Measurements from ENCODE around the gene CRX. TPM values are rescaled to one million over a fixed set of nuclear protein-coding genes. Genes with fewer than 3 reads are reported as not detected.
"Not testable (repeated sequence)": the region's sequence is repeated elsewhere in the genome, so short reads cannot be mapped to it uniquely, and the experiment has no call there.

Gene CRX
- total and polyA plus RNA-seq, 5 experiments from 2014 or later: not detected

GRCh38 chr19:47848425-47848822, 26.7 kb downstream of the CRX start:
- DNase-seq (no peak), ATAC-seq (no peak)
- H3K27ac Mint-ChIP-seq: no peak overlapping the region
- H3K36me3 Mint-ChIP-seq: peaks cover 0 to 4% (median 0%) of the 10 kb centered on the region in 3 donors
- H3K4me1 Mint-ChIP-seq: peaks cover 3 to 16% (median 13%) of the 10 kb centered on the region in 4 donors
- H3K9me3 Mint-ChIP-seq: peaks cover 0 to 2% (median 0%) of the 10 kb centered on the region in 9 donors
- H3K4me3 Mint-ChIP-seq: peak overlapping the region in 1 of 10 donors; percentile 54
- peaks cover 27 to 75% (median 48%) of the 10 kb centered on the region in 5 donors for H3K27me3 Mint-ChIP-seq
- POLR2A ChIA-PET: interaction anchor here (0.6 kb wide), 1 partner anchor 979 kb away, joined by 4 read pairs; no protein-coding TSS in a partner anchor

GRCh38 chr19:47848823-47849473, 27.2 kb downstream of the CRX start:
- ATAC-seq: no peak
- Mint-ChIP-seq H3K4me3 (peak overlapping the region in 5 of 10 donors; percentile 13 to 54 (median 22)), H3K27me3 (peaks cover 26 to 76% (median 51%) of the 10 kb centered on the region in 5 donors), H3K9me3 (peaks cover 0 to 2% (median 0%) of the 10 kb centered on the region in 9 donors), H3K4me1 (peaks cover 3 to 20% (median 17%) of the 10 kb centered on the region in 4 donors), H3K36me3 (peaks cover 0 to 4% (median 0%) of the 10 kb centered on the region in 3 donors), H3K27ac (peak overlapping the region in 1 of 10 donors; percentile 77)
- peak in 5 of 10 donors; percentile 14 to 37 (median 16) for DNase-seq
- POLR2A ChIA-PET: interaction anchor here (0.5 to 0.6 kb wide), 2 partner anchors 980 to 1501 kb away, joined by 4 to 5 read pairs; no protein-coding TSS in a partner anchor

GRCh38 chr19:47853003-47853402, 31.3 kb downstream of the CRX start:
- no peak for ATAC-seq
- peaks cover 0 to 2% (median 0%) of the 10 kb centered on the region in 9 donors for H3K9me3 Mint-ChIP-seq
- POLR2A ChIA-PET: no interaction called here
- no peak overlapping the region for H3K4me3 Mint-ChIP-seq
- DNase-seq: no peak
- peak overlapping the region in 2 of 10 donors; percentile 40 to 86 for H3K27ac Mint-ChIP-seq
- H3K27me3 Mint-ChIP-seq: peaks cover 19 to 48% (median 40%) of the 10 kb centered on the region in 5 donors
- peaks cover 10 to 39% (median 20%) of the 10 kb centered on the region in 4 donors for H3K4me1 Mint-ChIP-seq
- H3K36me3 Mint-ChIP-seq: peaks cover 0 to 4% (median 0%) of the 10 kb centered on the region in 3 donors

- Mint-ChIP-seq H3K4me1 (peaks cover 7 to 28% (median 14%) of the 10 kb centered on the region in 4 donors), H3K4me3 (peak overlapping the region in 2 of 10 donors; percentile 25 to 43), H3K27ac (no peak overlapping the region), H3K36me3 (no peaks in the 10 kb centered on the region), H3K27me3 (peaks cover 14 to 42% (median 33%) of the 10 kb centered on the region in 5 donors), H3K9me3 (peaks cover 0 to 2% (median 0%) of the 10 kb centered on the region in 9 donors)
- peak in 1 of 2 donors; percentile 33 for ATAC-seq
- POLR2A ChIA-PET: no interaction called here
- peak in 2 of 10 donors; percentile 3 to 4 for DNase-seq
Measured at GRCh38 chr19:47854459-47854858, 32.7 kb downstream of the CRX start.

GRCh38 chr19:47858231-47858630, 36.5 kb downstream of the CRX start:
- DNase-seq, ATAC-seq, H3K4me3 Mint-ChIP-seq, H3K36me3 Mint-ChIP-seq, H3K9me3 Mint-ChIP-seq, POLR2A ChIA-PET: not testable (repeated sequence)
- Mint-ChIP-seq H3K27ac (peak overlapping the region in 1 of 10 donors; percentile 21), H3K4me1 (peaks cover 6 to 23% (median 10%) of the 10 kb centered on the region in 4 donors), H3K27me3 (peaks cover 12 to 26% (median 20%) of the 10 kb centered on the region in 5 donors)

- H3K36me3 Mint-ChIP-seq, ATAC-seq, H3K4me3 Mint-ChIP-seq, DNase-seq, POLR2A ChIA-PET, H3K9me3 Mint-ChIP-seq: not testable (repeated sequence)
- Mint-ChIP-seq H3K27me3 (peaks cover 12 to 26% (median 20%) of the 10 kb centered on the region in 5 donors), H3K4me1 (peaks cover 5 to 21% (median 11%) of the 10 kb centered on the region in 4 donors), H3K27ac (peak within 1 kb of the TSS in 1 of 10 donors; percentile 21)
Measured at GRCh38 chr19:47858646-47859285, 37.0 kb downstream of the CRX start, which contains the start of gene TPRX2. TSS of gene TPRX2 (plus strand) at chr19:47859235. CDS start at chr19:47859247, 12 bp downstream.

- Mint-ChIP-seq H3K4me1 (peaks cover 2 to 14% (median 7%) of the 10 kb centered on the region in 4 donors), H3K27me3 (peaks cover 12 to 26% (median 20%) of the 10 kb centered on the region in 5 donors)
- H3K9me3 Mint-ChIP-seq, POLR2A ChIA-PET, ATAC-seq, H3K36me3 Mint-ChIP-seq, H3K27ac Mint-ChIP-seq, H3K4me3 Mint-ChIP-seq, DNase-seq: not testable (repeated sequence)
Measured at GRCh38 chr19:47859838-47860237, 38.1 kb downstream of the CRX start.

- peaks cover 2 to 4% (median 3%) of the 10 kb centered on the region in 4 donors for H3K4me1 Mint-ChIP-seq
- H3K27ac Mint-ChIP-seq: no peak overlapping the region
- POLR2A ChIA-PET: no interaction called here
- peak overlapping the region in 1 of 10 donors; percentile 14 for H3K4me3 Mint-ChIP-seq
- H3K9me3 Mint-ChIP-seq: peaks cover 0 to 3% (median 0%) of the 10 kb centered on the region in 9 donors
- ATAC-seq: no peak
- peaks cover 13 to 26% (median 20%) of the 10 kb centered on the region in 5 donors for H3K27me3 Mint-ChIP-seq
- peaks cover 0 to 5% (median 0%) of the 10 kb centered on the region in 3 donors for H3K36me3 Mint-ChIP-seq
- DNase-seq: no peak
Measured at GRCh38 chr19:47860602-47861297, 39.0 kb downstream of the CRX start.

GRCh38 chr19:47861630-47862029, 39.9 kb downstream of the CRX start:
- Mint-ChIP-seq H3K4me1 (peaks cover 0 to 4% (median 2%) of the 10 kb centered on the region in 4 donors), H3K27ac (no peak overlapping the region), H3K27me3 (peaks cover 13 to 26% (median 20%) of the 10 kb centered on the region in 5 donors), H3K36me3 (peaks cover 0 to 5% (median 0%) of the 10 kb centered on the region in 3 donors), H3K9me3 (peaks cover 0 to 3% (median 0%) of the 10 kb centered on the region in 9 donors), H3K4me3 (no peak overlapping the region)
- DNase-seq: no peak
- ATAC-seq: no peak
- POLR2A ChIA-PET: no interaction called here

GRCh38 chr19:47863514-47863936, 41.8 kb downstream of the CRX start:
- Mint-ChIP-seq H3K9me3 (peaks cover 0 to 3% (median 0%) of the 10 kb centered on the region in 9 donors), H3K4me1 (peaks cover 0 to 4% (median 2%) of the 10 kb centered on the region in 4 donors), H3K36me3 (peaks cover 0 to 5% (median 0%) of the 10 kb centered on the region in 3 donors), H3K27me3 (peaks cover 10 to 21% (median 18%) of the 10 kb centered on the region in 5 donors), H3K4me3 (no peak overlapping the region), H3K27ac (no peak overlapping the region)
- ATAC-seq (peak; percentile 97 to 99), DNase-seq (peak; percentile 56 to 88 (median 78))
- POLR2A ChIA-PET: no interaction called here

GRCh38 chr19:47865166-47865565, 43.4 kb downstream of the CRX start:
- POLR2A ChIA-PET: no interaction called here
- peak overlapping the region in 2 of 10 donors; percentile 21 to 43 for H3K27ac Mint-ChIP-seq

GRCh38 chr19:47878906-47879305, 57.2 kb downstream of the CRX start:
- Mint-ChIP-seq H3K9me3 (peaks cover 0 to 10% (median 2%) of the 10 kb centered on the region in 9 donors), H3K27me3 (peaks cover 11 to 44% (median 17%) of the 10 kb centered on the region in 5 donors), H3K4me3 (no peak overlapping the region), H3K27ac (no peak overlapping the region), H3K36me3 (no peaks in the 10 kb centered on the region), H3K4me1 (no peaks in the 10 kb centered on the region)
- POLR2A ChIA-PET: no interaction called here
- no peak for ATAC-seq
- DNase-seq: no peak

More at GRCh38 chr19:47865166-47865565, 43.4 kb downstream of the CRX start:
- Mint-ChIP-seq H3K9me3 (peaks cover 0 to 3% (median 0%) of the 10 kb centered on the region in 9 donors), H3K36me3 (peaks cover 0 to 5% (median 0%) of the 10 kb centered on the region in 3 donors), H3K4me3 (no peak overlapping the region), H3K4me1 (peaks cover 0 to 7% (median 5%) of the 10 kb centered on the region in 4 donors), H3K27me3 (peaks cover 9 to 22% (median 17%) of the 10 kb centered on the region in 5 donors)
- ATAC-seq (no peak), DNase-seq (no peak)

Data from naive thymus-derived CD8-positive, alpha-beta T cell (primary cell).